Measurements from ENCODE around the gene FMN1.

GRCh38 chr15:32878869-32879805 lies 315.4 kb downstream of the FMN1 start:
- no peak for TF ChIP-seq CTCF (IDR thresholded peaks at IDR 0.05)
- no peak for TF ChIP-seq EP300 (IDR thresholded peaks at IDR 0.05)
- no peak for TF ChIP-seq POLR2A (IDR thresholded peaks at IDR 0.05)
